Stimulated activated effector memory CD8-positive, alpha-beta T cell treated with anti-CD3 and anti-CD28 coated beads, Interleukin-12 subunit alpha, Interleukin-12 subunit beta, amount 100 ng/mL, for 72 hours (primary cell): Measurements from ENCODE around the gene TTC5.
"Not testable (repeated sequence)": the region's sequence is repeated elsewhere in the genome, so short reads cannot be mapped to it uniquely, and the experiment has no call there.

ENCODE experiments used
- ATAC-seq: fragments of 150-1000 bp; cut with Tn5 transposase; 2 replicates; pipeline ENCODE4 v1.10.0; 2021
- DNase-seq, 2 donors: peaks; one replicate each; pipeline ENCODE4 v3.0.0; 2021 to 2022; ENCODE audit warnings: low spot score in 2 of 2
- H3K27ac Mint-ChIP-seq: one replicate; pipeline ENCODE4 v1.8.0; 2022; ENCODE audit warnings: mild to moderate bottlenecking, mixed read lengths
- H3K36me3 Mint-ChIP-seq: one replicate; pipeline ENCODE4 v1.8.0; 2022; ENCODE audit warnings: mild to moderate bottlenecking, mixed read lengths
- H3K4me1 Mint-ChIP-seq: one replicate; pipeline ENCODE4 v1.8.0; 2022; ENCODE audit warnings: mixed read lengths
- H3K4me3 Mint-ChIP-seq: one replicate; pipeline ENCODE4 v1.8.0; 2022; ENCODE audit warnings: mild to moderate bottlenecking, mixed read lengths
- H3K9me3 Mint-ChIP-seq: one replicate; pipeline ENCODE4 v1.8.0; 2022; ENCODE audit warnings: mixed read lengths

The TTC5 gene

GRCh38 chr14:20305265-20306078 lies at the start of gene TTC5:
TSS of gene TTC5 (minus strand) at chr14:20305951. CDS start at chr14:20305937, 14 bp downstream.
- ATAC-seq (peak; percentile 96), DNase-seq (peak; percentile 93 to 98)
- H3K9me3 Mint-ChIP-seq = no peaks in the 10 kb centered on the region
- peak within 1 kb of the TSS; percentile 74 for H3K4me3 Mint-ChIP-seq
- H3K36me3 Mint-ChIP-seq = peaks cover 34% of the 10 kb centered on the region
- peak within 1 kb of the TSS; percentile 61 for H3K27ac Mint-ChIP-seq
- peaks cover 28% of the 10 kb centered on the region for H3K4me1 Mint-ChIP-seq

GRCh38 chr14:20350860-20351259 lies 45.1 kb upstream of the TTC5 start:
- no peak for ATAC-seq
- Mint-ChIP-seq H3K27ac (no peak overlapping the region), H3K36me3 (peaks cover 100% of the 10 kb centered on the region), H3K4me3 (no peak overlapping the region), H3K4me1 (peaks cover under 1% of the 10 kb centered on the region), H3K9me3 (no peaks in the 10 kb centered on the region)
- no peak for DNase-seq

DNA sequence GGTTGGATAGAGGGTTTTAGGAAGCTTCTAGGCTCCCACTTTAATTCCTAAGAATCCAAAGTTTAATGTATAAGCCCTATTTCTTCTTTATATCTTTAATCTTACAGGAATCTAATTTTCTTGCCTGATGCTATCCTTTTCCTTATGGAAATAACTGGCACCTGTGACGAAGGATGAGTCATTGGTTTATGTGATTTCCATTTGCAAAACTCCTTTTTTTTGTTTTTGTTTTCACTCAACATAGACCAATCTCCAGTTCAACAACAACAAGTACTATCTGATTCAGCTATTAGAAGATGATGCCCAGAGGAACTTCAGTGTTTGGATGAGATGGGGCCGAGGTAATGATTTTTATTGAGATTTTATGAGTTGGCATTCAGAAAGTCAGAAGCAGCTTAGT lies 44.5 kb upstream of the TTC5 start:
- Mint-ChIP-seq H3K9me3 (no peaks in the 10 kb centered on the region), H3K4me1 (peaks cover 6% of the 10 kb centered on the region), H3K4me3 (no peak overlapping the region), H3K36me3 (peaks cover 100% of the 10 kb centered on the region), H3K27ac (no peak overlapping the region)
- no peak for ATAC-seq
- no peak for DNase-seq

- Mint-ChIP-seq H3K27ac (no peak overlapping the region), H3K36me3 (peaks cover 96% of the 10 kb centered on the region)
These were observed 42.0 kb upstream of the TTC5 start for GRCh38 chr14:20347747-20348146.

GRCh38 chr14:20346713-20347112 lies 41.0 kb upstream of the TTC5 start:
- ATAC-seq (no peak), DNase-seq (no peak)
- Mint-ChIP-seq H3K4me3 (no peak overlapping the region), H3K9me3 (no peaks in the 10 kb centered on the region), H3K27ac (no peak overlapping the region), H3K4me1 (peaks cover 24% of the 10 kb centered on the region), H3K36me3 (peaks cover 90% of the 10 kb centered on the region)

More at GRCh38 chr14:20347747-20348146, 42.0 kb upstream of the TTC5 start:
- Mint-ChIP-seq H3K4me3 (no peak overlapping the region), H3K4me1 (peaks cover 24% of the 10 kb centered on the region), H3K9me3 (no peaks in the 10 kb centered on the region)
- ATAC-seq (no peak), DNase-seq (no peak)

- H3K9me3 Mint-ChIP-seq = no peaks in the 10 kb centered on the region
- DNase-seq = no peak
- H3K27ac Mint-ChIP-seq = peak overlapping the region; percentile 4
- H3K4me3 Mint-ChIP-seq = peak overlapping the region; percentile 89
- peaks cover 24% of the 10 kb centered on the region for H3K4me1 Mint-ChIP-seq
- ATAC-seq = no peak
- H3K36me3 Mint-ChIP-seq = peaks cover 76% of the 10 kb centered on the region
These were observed 39.6 kb upstream of the TTC5 start for GRCh38 chr14:20345366-20345765.

- H3K9me3 Mint-ChIP-seq = no peaks in the 10 kb centered on the region
- peak overlapping the region; percentile 97 for H3K27ac Mint-ChIP-seq
- no peak for DNase-seq
- no peak for ATAC-seq
- H3K4me3 Mint-ChIP-seq = peak overlapping the region; percentile 89
- H3K36me3 Mint-ChIP-seq = peaks cover 61% of the 10 kb centered on the region
- H3K4me1 Mint-ChIP-seq = peaks cover 24% of the 10 kb centered on the region
These were observed 38.1 kb upstream of the TTC5 start for GRCh38 chr14:20343862-20344220.

DNA sequence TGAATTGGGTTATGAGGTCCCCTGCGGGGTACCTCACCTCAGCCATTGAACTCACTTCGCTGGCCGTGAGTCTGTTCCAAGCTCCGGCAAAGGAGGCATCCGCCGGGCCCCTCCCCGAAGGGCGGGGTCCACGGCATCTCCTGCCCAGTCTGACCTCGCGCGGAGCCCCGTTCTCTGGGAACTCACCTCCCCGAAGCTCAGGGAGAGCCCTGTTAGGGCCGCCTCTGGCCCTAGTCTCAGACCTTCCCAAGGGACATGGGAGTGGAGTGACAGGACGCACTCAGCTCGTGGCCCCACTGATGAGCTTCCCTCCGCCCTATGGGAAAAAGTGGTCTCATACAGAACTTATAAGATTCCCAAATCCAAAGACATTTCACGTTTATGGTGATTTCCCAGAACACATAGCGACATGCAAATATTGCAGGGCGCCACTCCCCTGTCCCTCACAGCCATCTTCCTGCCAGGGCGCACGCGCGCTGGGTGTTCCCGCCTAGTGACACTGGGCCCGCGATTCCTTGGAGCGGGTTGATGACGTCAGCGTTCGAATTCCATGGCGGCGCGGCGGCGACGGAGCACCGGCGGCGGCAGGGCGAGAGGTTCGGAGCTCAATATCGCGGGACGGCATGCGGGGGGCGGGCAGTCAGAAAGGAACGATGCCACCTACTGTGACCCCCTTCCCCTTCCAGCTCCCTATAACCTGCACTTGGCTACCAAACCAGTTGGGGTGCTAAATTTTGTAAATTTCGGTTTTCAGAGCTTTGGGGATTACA lies 37.5 kb upstream of the TTC5 start, which contains the start of gene PARP2:
Gene PARP2, plus strand, starts transcription at position 544 of the 770 bp plus-strand sequence. Its CDS starts 7 bp downstream, at position 551.
- ATAC-seq (peak; percentile 96), DNase-seq (peak; percentile 80 to 97)
- H3K9me3 Mint-ChIP-seq = no peaks in the 10 kb centered on the region
- H3K4me1 Mint-ChIP-seq = peaks cover 24% of the 10 kb centered on the region
- peak within 1 kb of the TSS; percentile 89 for H3K4me3 Mint-ChIP-seq
- peaks cover 56% of the 10 kb centered on the region for H3K36me3 Mint-ChIP-seq
- peak within 1 kb of the TSS; percentile 97 for H3K27ac Mint-ChIP-seq

GRCh38 chr14:20341646-20342045 lies 35.9 kb upstream of the TTC5 start:
- peak overlapping the region; percentile 89 for H3K4me3 Mint-ChIP-seq
- ATAC-seq (no peak), DNase-seq (no peak)
- H3K9me3 Mint-ChIP-seq = no peaks in the 10 kb centered on the region
- H3K4me1 Mint-ChIP-seq = peaks cover 24% of the 10 kb centered on the region
- peaks cover 39% of the 10 kb centered on the region for H3K36me3 Mint-ChIP-seq
- peak overlapping the region; percentile 97 for H3K27ac Mint-ChIP-seq

GRCh38 chr14:20341032-20341431 lies 35.3 kb upstream of the TTC5 start:
- H3K4me3 Mint-ChIP-seq, ATAC-seq, H3K9me3 Mint-ChIP-seq, H3K27ac Mint-ChIP-seq, DNase-seq: not testable (repeated sequence)
- Mint-ChIP-seq H3K4me1 (peaks cover 24% of the 10 kb centered on the region), H3K36me3 (peaks cover 33% of the 10 kb centered on the region)

DNA sequence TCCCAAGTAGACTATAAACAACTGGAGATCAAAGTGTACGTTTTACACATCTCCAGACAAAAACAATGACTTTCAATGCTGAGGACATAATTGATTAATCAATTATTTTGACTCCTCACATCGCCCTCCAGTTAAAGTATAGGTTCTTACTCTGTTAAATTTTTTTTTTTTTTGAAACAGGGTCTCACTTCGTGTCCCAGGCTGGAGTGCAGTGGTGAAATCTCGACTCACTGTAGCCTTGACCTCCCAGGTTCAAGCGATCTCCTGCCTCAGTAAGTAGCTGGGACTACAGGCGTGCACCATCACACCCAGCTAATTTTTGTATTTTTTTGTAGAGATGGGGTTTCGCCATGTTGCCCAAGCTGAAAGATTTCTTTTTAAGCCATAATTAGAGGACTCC lies 28.3 kb upstream of the TTC5 start:
- Mint-ChIP-seq H3K9me3 (no peaks in the 10 kb centered on the region), H3K4me3 (peak overlapping the region; percentile 92), H3K36me3 (peaks cover 24% of the 10 kb centered on the region), H3K4me1 (peaks cover 22% of the 10 kb centered on the region), H3K27ac (peak overlapping the region; percentile 91)
- ATAC-seq = no peak
- DNase-seq = no peak

- no peaks in the 10 kb centered on the region for H3K9me3 Mint-ChIP-seq
- peak overlapping the region; percentile 92 for H3K4me3 Mint-ChIP-seq
- peak overlapping the region; percentile 91 for H3K27ac Mint-ChIP-seq
- DNase-seq (no peak), ATAC-seq (no peak)
- peaks cover 22% of the 10 kb centered on the region for H3K4me1 Mint-ChIP-seq
- H3K36me3 Mint-ChIP-seq = peaks cover 29% of the 10 kb centered on the region
These were observed 27.7 kb upstream of the TTC5 start for GRCh38 chr14:20333494-20333841.

DNA sequence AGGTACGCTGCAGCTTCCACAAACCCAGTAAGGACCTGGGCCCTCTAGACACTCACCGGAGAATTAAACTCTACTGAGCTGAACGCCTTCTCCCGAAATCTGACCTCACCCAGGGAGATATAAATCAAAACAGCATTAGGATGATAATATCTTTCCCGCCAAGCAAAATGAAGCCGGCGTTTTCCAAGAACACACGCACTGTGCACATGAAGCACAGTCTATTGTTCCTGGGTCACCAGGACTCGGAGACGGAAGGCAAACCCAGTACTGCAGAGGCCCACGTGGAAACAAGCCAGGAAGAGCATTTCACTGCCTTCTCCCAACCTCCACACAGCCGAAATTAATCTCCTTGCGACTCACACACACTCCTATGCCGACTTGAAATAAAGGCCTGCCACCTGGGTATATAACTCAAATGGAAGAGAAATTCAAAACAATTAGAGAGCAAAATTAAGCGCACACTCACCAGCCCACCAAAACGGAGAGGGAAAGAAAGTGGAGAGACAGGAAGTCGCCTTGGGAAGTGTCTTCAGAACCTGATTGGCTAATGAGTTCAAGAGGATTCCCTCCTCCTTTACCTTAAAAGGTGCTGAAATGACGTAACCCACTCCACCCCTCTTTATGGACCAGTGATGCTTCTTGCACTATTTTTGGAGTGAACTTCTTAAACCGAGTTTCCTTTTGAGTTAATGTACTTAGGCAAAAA lies 27.2 kb upstream of the TTC5 start, which contains the start of gene CCNB1IP1:
Gene CCNB1IP1, minus strand, starts transcription at position 492 of the 706 bp plus-strand sequence. CDS start 16,756 bp downstream, outside the sequence.
- H3K4me3 Mint-ChIP-seq = peak within 1 kb of the TSS; percentile 92
- DNase-seq = peak; percentile 15 to 73
- peak within 1 kb of the TSS; percentile 91 for H3K27ac Mint-ChIP-seq
- peak; percentile 98 for ATAC-seq
- no peaks in the 10 kb centered on the region for H3K9me3 Mint-ChIP-seq
- peaks cover 22% of the 10 kb centered on the region for H3K4me1 Mint-ChIP-seq
- peaks cover 35% of the 10 kb centered on the region for H3K36me3 Mint-ChIP-seq

GRCh38 chr14:20332431-20332787 lies 26.7 kb upstream of the TTC5 start:
- ATAC-seq (no peak), DNase-seq (no peak)
- Mint-ChIP-seq H3K4me1 (peaks cover 26% of the 10 kb centered on the region), H3K4me3 (peak overlapping the region; percentile 92), H3K36me3 (peaks cover 40% of the 10 kb centered on the region), H3K9me3 (no peaks in the 10 kb centered on the region), H3K27ac (peak overlapping the region; percentile 91)

DNA sequence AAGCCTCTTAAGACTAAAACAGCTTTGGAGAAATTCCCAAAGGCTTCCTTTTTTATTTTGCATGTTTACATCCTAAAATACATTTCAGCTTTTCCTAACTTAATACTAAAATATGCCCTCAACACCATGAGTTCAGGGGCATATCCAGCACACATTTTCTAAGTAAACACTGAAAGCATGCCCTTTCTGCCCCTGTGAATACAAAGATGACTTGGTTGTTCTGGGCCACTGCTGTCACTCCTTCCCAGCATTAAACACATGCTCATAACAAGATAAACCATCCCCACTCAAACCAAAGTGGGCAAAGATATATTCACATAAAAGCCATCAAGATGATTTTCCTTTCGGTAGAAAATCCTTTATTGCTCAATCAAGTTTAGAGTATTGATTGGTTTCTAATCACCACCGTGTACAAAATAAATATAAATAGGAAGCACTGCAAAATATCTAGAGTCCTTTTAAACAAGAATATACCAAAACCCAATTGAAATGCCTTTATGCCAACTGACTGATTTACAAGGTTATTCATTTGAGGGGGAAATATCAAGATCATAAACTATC lies 25.4 kb upstream of the TTC5 start:
- peak overlapping the region; percentile 38 for H3K27ac Mint-ChIP-seq
- DNase-seq = no peak
- peak overlapping the region; percentile 92 for H3K4me3 Mint-ChIP-seq
- ATAC-seq = no peak
- H3K4me1 Mint-ChIP-seq = peaks cover 28% of the 10 kb centered on the region
- H3K9me3 Mint-ChIP-seq = no peaks in the 10 kb centered on the region
- peaks cover 53% of the 10 kb centered on the region for H3K36me3 Mint-ChIP-seq
